ENCODE data around the gene HCN3. TPM values are rescaled to one million over a fixed set of nuclear protein-coding genes. Genes with fewer than 3 reads are reported as not detected.
"Not testable (repeated sequence)": the region's sequence is repeated elsewhere in the genome, so short reads cannot be mapped to it uniquely, and the experiment has no call there.

HCN3 gene
- total RNA-seq, 4 donors from 2014 or later: 7.4 to 25.5 (median 19.5) TPM

DNA sequence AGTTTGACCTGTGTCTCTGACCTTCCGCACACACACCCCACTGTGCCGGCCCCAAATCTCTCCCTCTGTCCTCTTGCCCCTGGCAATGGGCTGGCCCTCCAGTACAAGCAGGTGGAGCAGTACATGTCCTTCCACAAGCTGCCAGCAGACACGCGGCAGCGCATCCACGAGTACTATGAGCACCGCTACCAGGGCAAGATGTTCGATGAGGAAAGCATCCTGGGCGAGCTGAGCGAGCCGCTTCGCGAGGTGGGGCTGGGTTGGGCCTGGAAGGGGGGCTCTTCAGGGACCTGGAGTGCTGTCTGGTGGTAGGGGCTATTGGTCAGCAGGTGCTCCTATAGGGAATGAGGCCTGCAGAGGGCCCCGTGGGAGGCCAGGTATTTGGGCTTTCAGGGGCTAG lies 7.8 kb downstream of the HCN3 start:
- H3K36me3 ChIP-seq: peaks cover 0 to 4% (median 0%) of the 10 kb centered on the region in 3 donors
- H3K4me3 ChIP-seq: no peak overlapping the region
- TF ChIP-seq, protein P1, sequence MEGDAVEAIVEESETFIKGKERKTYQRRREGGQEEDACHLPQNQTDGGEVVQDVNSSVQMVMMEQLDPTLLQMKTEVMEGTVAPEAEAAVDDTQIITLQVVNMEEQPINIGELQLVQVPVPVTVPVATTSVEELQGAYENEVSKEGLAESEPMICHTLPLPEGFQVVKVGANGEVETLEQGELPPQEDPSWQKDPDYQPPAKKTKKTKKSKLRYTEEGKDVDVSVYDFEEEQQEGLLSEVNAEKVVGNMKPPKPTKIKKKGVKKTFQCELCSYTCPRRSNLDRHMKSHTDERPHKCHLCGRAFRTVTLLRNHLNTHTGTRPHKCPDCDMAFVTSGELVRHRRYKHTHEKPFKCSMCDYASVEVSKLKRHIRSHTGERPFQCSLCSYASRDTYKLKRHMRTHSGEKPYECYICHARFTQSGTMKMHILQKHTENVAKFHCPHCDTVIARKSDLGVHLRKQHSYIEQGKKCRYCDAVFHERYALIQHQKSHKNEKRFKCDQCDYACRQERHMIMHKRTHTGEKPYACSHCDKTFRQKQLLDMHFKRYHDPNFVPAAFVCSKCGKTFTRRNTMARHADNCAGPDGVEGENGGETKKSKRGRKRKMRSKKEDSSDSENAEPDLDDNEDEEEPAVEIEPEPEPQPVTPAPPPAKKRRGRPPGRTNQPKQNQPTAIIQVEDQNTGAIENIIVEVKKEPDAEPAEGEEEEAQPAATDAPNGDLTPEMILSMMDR (IDR thresholded peaks at IDR 0.05): no peak
- no peak for TF ChIP-seq POLR2A (IDR thresholded peaks at IDR 0.05)
- no peaks in the 10 kb centered on the region for H3K27me3 ChIP-seq
- DNase-seq: no peak
- H3K4me1 ChIP-seq: no peaks in the 10 kb centered on the region
- H3K27ac ChIP-seq: no peak overlapping the region
- no peaks in the 10 kb centered on the region for H3K9me3 ChIP-seq

DNA sequence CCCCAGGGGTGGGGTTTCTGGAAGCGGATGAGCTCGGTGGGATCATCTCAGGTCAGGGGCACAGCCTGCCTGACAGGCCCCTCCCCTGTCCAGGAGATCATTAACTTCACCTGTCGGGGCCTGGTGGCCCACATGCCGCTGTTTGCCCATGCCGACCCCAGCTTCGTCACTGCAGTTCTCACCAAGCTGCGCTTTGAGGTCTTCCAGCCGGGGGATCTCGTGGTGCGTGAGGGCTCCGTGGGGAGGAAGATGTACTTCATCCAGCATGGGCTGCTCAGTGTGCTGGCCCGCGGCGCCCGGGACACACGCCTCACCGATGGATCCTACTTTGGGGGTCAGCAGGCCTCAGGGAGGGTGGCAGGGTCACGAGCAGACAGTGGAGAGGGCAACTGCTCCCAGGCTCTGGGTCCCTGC lies 8.4 kb downstream of the HCN3 start:
- Histone ChIP-seq H3K27me3 (no peaks in the 10 kb centered on the region), H3K9me3 (no peaks in the 10 kb centered on the region), H3K27ac (no peak overlapping the region), H3K36me3 (peaks cover 0 to 4% (median 0%) of the 10 kb centered on the region in 3 donors), H3K4me1 (no peaks in the 10 kb centered on the region), H3K4me3 (no peak overlapping the region)
- TF ChIP-seq POLR2A (IDR thresholded peaks at IDR 0.05): no peak
- TF ChIP-seq, protein P1 (IDR thresholded peaks at IDR 0.05): no peak
- no peak for DNase-seq

DNA sequence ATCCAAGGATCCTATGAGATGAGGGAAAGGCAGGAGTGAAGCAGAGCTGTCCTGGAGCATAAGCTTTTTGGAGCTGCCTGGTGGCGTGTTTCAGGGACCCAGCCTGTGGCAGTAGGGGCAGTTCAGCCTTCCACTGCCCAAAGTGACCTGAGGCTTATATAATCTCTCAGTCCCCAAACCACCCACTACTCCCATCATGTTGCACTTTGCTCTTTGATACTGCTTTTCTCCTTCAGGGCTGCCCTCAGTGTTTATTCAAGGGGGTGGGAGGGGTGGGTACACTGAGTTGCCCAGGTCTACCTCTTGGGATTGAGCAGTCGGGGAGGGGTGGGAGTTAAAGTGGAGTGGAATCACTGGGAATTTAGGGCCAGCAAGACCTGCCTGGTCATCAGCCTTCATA lies 9.3 kb downstream of the HCN3 start:
- Histone ChIP-seq H3K27me3 (no peaks in the 10 kb centered on the region), H3K36me3 (peaks cover 0 to 4% (median 0%) of the 10 kb centered on the region in 3 donors), H3K4me1 (no peaks in the 10 kb centered on the region), H3K4me3 (no peak overlapping the region), H3K27ac (no peak overlapping the region), H3K9me3 (no peaks in the 10 kb centered on the region)
- DNase-seq: no peak
- TF ChIP-seq, protein P1 (IDR thresholded peaks at IDR 0.05): no peak
- TF ChIP-seq POLR2A (IDR thresholded peaks at IDR 0.05): no peak

GRCh38 chr1:155287987-155288543 lies 10.8 kb downstream of the HCN3 start:
- H3K36me3 ChIP-seq: no peaks in the 10 kb centered on the region
- H3K4me3 ChIP-seq: no peak overlapping the region
- H3K4me1 ChIP-seq: no peaks in the 10 kb centered on the region
- TF ChIP-seq, protein P1 (IDR thresholded peaks at IDR 0.05): no peak
- no peak for TF ChIP-seq POLR2A (IDR thresholded peaks at IDR 0.05)
- H3K27me3 ChIP-seq: no peaks in the 10 kb centered on the region
- H3K27ac ChIP-seq: no peak overlapping the region
- no peaks in the 10 kb centered on the region for H3K9me3 ChIP-seq
- no peak for DNase-seq

GRCh38 chr1:155291006-155291405 lies 13.7 kb downstream of the HCN3 start:
- H3K4me3 ChIP-seq, H3K4me1 ChIP-seq, H3K9me3 ChIP-seq, H3K27ac ChIP-seq, H3K36me3 ChIP-seq, DNase-seq, H3K27me3 ChIP-seq: not testable (repeated sequence)

- no peak for DNase-seq
- Histone ChIP-seq H3K27ac (no peak overlapping the region), H3K36me3 (no peaks in the 10 kb centered on the region), H3K27me3 (no peaks in the 10 kb centered on the region), H3K4me1 (no peaks in the 10 kb centered on the region), H3K9me3 (no peaks in the 10 kb centered on the region), H3K4me3 (no peak overlapping the region)
- TF ChIP-seq, protein P1 (IDR thresholded peaks at IDR 0.05): no peak
- TF ChIP-seq POLR2A (IDR thresholded peaks at IDR 0.05): no peak
Observed at GRCh38 chr1:155293086-155293749, 16.0 kb downstream of the HCN3 start.
